HG02981 (cell line): ENCODE results near the gene SLC7A9.

Experiments
- ATAC-seq: cut with Tn5 transposase; IDR thresholded peaks from one replicate; pipeline ENCODE4 v1.9.1; 2021; ENCODE audit warnings: mild to moderate bottlenecking, moderate library complexity; ENCODE audit not compliant: unreplicated experiment

SLC7A9 gene

DNA sequence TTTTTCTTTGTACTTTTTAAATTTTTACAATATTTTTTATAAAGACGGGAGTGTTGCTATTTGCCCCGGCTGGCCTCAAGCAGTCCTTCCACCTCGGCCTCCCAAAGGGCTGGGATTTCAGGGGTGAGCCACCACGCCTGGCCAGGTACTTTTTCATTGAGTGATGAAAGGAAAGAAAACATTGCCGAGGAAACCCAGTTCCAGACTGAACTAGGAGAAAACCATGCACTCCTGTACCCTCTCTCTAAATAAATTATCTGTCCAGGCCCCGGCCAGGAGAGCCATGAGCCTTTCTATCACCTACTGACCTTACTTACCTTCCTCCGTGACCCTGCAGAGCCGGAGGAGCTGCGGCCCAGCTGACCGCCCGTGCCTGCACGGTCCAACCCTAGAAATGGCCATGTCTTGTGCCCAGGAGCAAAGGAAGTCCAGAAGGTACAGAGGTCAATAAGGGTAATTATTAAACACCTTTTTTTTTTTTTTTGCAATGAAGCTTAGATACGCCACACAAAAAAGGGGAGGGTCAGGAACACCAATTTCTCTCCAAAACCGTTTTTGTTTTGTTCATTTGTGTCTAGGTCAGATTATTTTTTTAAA, at the start of gene SLC7A9:
SLC7A9 (minus strand) TSS at position 399 of the 597 bp plus-strand sequence. CDS start 1,233 bp downstream, outside the sequence.
- no peak for ATAC-seq

DNA sequence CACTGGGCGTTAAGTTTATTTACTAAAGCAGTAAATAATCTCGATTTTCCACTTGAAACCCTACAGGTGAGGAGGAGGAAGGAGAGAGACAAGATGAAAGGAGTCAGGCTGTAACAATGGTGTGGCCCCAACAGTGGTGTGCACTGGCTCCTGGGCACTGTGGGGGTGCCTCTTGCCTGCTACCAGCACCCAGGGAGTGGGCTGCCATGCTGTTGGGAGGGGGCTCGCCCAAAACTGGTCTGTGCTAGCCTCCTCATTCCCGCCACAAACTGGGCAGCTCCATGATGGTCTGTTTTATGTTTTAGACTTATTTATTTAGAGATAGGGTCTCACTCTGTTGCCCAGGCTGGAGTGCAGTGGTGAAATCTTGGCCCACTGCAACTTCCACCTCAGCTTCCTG, 49.8 kb upstream of the SLC7A9 start:
- ATAC-seq = no peak

DNA sequence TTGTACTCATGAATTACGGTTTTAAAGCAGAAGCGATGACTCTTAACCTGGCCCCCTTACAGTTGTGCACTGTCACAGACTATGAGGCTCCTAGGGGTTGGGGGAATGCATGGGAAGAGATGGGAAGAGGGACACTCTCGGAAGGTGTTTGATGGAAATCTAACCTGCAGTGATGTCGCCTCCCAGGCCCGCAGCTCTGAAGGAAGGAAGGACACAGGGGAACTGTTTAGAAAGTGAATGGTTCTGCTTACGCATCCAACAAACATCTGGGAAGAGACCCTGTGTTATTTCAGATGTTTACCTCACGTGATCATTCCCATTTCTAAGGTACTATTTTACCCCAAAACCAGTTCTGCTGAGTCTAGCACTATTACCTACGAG, 48.0 kb upstream of the SLC7A9 start:
- no peak for ATAC-seq

DNA sequence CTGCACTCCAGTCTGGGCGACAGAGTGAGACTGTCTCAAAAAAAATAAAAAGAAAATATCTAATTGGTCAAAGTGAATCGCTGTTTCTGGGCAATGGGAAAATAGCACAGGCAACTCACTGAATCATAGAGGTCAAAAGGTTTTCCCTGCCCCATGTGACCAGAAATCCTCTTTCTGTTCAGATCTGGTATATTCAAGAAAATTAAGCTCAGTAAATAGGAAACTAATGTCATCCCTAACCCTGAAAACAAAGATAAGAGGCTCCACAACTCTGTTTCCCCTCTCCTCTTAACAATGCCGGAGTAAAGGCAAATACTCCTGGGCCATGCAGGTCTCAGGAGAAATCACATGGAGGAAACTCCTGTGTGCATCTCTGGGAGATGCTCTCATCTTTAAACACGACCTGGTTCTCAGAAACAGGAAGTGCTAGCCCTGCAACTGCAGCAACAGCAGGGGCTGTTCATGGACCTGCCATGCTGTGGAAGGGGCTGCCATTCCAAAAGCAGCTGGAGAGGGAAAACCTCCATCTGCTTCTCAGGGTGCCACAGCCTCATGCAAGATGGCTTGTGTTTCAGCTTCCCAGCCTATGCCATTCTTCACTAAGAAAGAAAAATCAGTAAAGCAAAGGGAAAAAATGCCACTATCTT, 47.5 kb upstream of the SLC7A9 start:
- ATAC-seq = no peak

DNA sequence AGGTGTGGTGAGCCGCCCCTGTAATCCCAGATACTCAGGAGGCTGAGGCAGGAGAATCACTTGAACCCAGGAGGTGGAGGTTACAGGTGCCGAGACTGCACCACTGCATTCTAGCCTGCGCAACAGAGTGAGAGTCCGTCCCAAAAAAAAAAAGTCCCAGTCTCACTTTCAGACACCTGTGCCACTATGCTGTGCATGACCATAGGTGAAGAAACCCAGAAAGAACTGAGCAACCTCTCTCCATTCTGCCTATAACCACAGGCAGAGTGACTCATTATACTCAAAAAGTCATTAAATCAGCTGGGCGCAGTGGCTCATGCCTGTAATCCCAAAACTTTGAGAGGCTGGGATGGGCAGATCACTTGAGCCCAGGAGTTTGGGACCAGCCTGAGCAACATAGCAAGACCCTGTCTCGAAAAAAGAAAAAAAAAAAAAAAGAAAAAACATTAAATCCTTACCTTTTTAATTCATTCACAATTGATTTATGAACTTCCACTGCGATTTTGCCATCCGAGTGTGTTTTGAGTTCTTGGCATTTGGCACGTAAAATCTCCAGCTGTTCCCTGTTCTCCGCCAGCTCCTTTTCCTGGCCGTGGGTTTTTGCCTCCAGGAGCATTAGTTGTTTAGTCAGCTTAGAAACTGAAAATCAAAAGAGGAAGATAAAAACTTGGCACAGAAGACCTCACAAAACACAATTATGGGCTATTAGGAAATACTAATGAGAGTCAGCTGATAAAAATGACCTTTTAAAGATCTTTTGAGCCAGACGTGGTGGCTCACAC, 45.5 kb upstream of the SLC7A9 start:
- no peak for ATAC-seq

DNA sequence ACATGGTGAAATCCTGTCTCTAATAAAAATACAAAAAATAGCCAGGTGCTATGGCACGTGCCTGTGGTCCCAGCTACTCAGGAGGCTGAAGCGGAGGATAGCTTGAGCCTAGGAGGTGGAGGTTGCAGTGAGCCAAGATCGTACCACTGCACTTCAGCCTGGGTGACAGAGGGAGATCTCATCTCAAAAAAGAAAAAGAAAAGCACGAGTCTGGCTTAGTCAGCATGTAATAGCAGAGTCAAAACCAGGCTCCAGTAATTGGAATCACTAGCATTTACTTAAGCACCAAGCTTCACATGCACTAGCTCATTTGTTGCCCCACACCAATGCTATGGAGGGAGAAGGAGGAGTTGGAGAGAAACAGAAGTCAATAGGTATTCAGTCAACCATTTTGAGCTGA, 41.9 kb upstream of the SLC7A9 start:
- ATAC-seq = no peak

DNA sequence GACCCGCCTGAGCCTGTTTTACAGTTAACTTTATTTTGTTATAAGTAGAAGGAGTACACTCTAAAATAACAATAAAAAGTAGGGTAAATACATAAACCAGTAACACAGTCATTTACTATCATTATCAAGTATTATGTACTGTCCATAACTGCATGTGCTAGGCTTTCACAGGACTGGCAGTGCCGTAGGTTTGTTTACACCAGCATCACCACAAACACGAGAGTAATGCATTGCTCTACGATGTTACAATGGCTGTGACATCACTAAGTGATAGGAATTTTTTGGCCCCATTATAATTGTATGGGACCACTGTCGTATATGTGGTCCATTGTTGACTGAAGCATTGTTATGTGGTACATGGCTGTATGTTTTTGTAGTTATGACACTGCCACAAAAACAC, 41.3 kb upstream of the SLC7A9 start:
- no peak for ATAC-seq

DNA sequence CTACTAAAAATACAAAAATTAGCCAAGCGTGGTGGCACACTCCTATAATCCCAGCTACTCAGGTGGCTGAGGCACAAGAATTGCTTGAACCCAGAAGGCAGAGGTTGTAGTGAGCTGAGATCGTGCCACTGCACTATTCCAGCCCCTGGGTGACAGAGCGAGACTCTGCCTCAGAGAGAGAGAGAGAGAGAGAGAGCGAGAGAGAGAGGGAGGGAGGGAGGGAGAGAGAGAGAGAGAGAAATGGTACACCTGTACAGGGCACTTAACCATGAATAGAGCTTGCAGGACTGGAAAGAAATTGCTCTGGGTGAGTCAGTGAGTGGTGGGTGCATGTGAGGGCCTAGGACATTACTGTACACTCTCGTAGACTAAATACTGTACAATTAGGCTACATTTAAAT, 40.5 kb upstream of the SLC7A9 start:
- no peak for ATAC-seq

DNA sequence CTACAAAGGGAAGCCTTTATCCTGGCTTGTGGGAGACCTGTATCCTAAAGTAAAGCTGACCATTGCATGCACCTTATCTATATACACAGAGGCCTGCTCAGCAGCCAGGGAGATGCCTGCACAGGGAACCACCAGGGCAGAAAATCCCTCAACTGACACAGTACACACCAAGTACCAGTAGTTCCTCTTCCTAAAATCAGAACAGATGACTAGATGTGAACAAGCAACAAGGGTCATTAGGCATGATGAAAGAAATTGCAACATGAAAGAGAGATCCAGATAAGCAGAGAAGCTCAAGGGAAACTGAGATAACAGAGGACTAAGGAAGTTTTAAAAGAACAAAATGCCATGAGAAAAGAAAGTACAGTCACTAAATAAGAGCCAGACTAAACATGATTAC, 39.7 kb upstream of the SLC7A9 start:
- ATAC-seq = no peak

DNA sequence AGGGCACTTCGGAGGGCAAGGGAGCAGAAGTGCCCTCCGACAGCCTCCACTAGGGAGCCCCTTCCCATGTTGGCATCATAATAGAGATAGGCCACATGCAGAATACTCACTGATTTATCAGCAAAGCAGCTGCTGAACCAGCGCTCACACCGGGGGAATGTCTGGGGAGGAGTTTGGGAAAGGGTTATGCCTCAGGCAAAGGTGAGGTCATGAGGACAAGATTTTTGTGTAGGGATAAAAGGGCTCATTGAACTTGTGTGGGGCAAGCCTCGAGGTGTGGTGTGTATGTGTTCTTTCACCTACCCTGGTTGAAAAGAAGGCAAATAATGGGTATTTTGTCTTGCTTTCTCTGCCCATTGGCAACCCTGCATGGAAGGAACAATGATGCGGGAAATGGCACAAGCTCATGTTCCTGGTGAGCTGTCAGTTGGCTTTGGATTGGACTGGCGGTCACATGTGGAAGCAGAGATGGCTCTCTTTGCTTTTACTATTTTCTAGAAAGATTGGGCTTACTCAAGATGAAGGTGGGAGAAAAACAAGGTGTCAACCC, 39.1 kb upstream of the SLC7A9 start:
- ATAC-seq = no peak

DNA sequence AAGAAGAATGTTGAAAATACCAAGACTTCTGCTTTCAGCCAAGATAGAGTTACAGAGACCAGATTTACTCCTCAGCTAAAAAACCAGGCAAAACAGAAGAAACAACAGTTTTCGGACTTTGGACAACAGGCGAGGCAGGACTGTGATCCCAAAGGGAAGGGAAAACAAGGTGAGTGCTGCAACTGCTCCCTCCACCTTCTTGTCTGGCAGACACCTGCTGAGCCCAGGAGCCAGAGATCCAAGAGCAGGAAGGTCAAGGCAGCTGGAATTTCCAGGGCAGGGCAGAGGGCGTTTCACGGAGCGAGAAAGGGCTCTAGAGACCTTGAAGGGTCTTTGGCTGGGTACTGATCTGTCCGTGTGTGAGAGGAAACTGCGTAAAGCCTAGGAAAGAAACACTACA, 32.9 kb upstream of the SLC7A9 start:
- no peak for ATAC-seq

DNA sequence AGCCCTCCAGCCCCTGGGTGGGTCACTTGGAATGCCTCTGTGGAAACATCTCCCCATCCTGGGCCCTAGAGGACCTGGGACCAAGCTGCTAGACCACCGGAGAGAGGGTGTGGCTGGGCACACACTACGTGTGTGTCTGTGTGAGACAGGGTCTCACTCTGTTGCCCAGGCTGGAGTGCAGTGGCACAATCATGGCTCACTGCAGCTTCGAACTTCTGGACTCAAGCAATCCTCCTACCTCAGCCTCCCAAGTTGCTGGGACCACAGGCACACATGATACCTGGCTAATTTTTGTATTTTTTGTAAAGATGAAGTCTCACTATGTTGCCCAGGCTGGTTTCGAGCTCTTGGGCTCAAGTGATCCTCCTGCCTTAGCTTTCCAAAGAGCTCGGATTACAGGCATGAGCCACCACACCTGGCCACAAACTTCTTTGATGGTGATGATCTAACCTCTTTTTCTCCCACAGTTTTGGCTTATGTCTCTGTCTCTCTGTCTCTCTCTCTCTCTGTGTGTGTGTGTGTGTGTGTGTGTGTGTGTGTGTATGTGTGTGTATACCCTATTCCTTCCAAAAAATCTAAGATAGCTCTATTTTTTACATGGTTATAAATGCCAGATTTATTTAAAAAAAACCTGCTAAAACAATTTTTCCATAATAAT, 32.1 kb upstream of the SLC7A9 start:
- ATAC-seq = no peak

DNA sequence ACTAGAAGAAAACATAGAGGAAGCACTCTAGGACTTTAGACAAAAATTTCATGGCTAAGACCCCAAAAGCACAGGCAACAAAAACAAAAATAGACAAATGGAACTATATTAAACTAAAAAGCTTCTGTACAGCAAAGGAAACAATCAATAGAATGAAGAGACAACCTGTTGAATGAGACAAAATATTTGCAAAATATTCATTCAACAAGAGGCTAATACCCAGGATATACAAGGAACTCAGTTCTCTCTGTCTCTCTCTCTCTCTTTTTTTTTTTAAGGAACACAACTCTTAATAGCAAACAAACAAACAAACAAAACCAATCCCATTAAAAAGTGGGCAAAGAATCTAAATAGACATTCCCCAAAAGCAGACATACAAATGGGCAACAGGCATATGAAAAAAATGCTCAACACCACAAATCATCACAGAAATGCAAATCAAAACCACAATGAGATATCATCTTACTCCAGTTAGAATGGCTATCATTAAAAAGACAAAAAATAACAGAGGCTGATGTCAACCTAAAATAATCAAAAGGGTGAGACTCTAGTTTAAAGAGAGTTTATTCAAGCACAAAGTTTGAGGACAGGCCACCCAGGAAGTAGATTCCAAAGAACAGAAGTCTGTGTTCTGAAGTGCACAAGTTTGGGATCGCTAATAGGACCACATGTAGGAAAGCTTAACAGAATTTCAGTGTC, 27.1 kb upstream of the SLC7A9 start:
- no peak for ATAC-seq

DNA sequence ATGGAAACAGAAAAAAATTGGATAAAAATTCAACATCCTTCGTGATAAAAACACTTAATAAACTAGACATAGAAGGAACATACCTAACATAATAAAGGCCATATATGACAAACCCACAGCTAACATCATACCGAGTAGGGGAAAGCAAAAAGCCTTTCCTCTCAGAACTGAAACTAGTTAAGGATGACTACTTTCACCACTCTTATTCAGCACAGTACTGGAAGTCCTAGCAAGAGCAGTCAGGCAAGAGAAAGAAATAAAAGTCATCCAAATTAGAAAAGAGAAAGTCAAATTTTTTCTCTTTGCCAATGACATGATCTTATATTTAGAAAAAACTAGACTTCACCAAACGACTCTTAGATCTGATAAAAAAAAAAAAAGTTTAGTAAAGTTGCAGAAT, 25.8 kb upstream of the SLC7A9 start:
- ATAC-seq = peak; percentile 93

DNA sequence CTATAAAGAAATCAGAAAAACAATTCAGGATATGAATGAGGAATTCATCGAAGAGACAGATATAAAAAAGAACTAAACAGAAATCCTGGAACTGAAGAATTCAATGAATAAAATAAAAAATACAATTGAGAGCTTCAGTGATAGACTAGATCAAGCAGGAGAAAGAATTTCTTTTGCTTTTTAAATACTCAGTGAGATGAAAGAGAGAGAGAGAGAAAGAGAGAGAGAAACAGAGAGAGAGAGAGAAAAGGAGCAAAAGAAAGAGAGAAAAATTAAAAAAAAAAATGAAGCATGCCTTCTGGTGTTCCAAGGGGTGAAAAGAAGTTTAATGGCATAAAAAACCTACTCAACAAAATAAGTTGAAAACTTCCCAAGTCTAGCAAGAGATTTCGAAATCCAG, 22.0 kb upstream of the SLC7A9 start:
- ATAC-seq = no peak

DNA sequence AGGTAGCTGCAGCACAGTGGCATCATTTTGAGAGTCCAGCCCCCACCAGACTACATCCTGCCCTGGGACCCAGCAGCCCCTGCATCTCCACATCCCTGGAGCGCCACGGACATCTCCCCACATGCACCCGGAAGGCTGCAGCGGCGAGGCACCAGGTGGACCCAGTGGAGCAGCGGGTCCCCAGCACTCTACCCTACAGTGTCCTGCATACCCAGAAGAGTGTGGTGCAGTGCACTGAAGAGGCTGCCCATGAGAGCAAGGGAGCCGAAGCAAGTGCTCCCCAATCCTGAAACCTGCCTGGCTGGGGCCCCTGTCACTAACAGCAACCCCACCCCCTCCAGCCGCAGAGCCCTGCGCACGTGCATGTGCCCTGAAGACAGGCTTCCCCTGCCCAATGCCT, 21.3 kb upstream of the SLC7A9 start:
- ATAC-seq = no peak

DNA sequence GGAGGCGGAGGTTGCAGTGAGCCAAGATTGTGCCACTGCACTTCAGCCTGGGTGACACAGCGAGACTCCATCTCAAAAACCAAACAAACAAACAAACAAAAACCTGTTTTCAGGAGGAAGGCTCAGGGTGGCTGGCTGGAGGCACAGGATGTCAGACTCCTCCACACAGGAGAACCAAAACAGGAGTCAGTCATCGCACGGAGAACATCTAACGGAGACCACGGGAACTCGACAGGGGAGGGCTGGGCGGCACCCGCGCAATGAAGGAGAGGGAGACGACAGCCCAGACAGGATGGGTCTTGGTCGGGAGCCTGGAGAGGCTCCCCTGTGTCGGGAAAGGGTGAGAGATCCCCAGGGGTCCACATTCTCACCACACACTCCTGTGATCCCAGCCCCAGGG, 20.8 kb upstream of the SLC7A9 start:
- ATAC-seq = no peak

DNA sequence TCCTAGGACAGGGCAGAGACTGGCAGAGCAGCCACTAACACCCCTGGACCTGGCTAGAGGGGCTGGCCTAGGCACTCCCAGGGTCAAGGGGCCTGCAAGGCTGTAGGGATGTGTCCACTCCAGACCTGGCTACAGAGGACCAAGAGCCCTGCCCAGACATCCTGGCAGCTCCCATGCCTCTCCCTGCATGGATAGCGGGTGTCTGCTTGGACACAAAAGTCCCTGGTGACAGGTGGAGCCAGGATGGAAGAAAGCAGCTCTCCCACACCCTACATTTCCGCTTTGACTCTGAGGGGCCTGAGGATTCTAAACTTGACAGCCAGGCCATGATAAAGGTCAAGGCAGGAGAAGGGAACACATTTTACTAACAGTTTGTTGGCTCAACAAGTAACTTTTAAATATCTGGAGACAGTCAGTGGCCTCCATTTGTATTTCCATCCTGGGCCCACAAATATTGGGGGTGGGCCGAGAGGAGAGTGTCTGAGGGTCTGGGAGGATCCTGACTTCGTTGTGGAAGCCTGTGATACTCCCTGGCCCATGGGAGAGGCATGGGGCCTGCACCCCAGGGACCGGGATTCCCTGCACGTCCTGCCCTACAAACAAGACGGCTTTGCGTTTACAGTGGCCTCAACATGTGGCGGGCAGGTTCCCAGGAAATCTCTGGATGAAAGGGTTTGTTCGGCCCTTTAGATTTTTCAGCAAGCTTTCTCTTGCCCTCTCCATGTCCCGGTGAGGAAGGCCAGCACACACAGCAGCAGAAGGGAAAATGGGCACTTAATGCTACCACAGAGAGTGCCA, 19.8 kb upstream of the SLC7A9 start:
- no peak for ATAC-seq

DNA sequence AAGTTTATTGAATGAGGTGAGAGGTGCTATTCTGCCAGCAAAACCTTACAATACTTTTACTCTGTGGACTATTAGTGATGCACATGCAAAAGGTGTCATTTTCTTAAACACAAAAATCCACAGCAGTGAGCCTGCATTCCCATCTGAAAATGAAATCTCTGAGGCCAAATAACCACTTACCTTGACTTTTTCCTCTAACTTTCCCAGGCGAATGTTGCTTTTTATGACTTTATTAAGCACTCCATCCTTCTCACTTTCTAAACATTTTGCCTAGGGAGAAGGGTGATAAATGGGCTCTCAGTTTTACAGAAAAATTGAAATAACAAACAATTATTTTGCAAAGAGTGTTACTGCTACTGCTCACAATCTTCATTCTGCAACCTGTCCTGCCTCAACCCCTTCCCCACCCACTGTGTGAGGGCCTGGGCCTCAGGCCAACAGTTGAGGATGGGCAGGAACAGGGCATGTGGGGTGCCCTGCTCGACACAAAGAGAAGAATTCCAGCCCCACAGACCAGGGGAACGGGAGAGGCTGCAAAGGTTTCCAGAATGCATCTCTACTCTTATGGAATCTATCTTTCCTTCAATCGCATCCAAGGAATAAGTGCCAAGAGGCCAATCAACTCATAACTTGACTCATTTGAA, 18.1 kb upstream of the SLC7A9 start:
- no peak for ATAC-seq

DNA sequence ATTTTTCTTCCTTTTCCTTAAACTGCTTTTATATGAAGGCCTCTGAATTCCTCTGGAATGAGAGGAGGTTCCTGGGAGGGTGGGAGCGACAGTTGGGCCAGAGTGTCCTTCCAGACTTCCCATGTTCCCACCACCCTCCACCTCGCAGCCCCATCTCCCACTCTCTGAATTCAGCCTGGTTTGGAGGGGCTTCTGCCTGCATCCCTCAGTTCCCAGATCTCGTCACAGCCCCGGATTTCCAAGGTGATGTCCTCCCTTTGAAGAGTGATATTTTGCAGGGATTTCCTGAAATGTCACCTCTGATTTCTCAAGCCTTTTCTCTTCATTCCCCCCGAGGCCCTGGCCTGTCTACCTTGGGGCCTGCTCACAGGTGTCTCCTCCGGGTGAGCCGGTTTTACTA, 16.7 kb upstream of the SLC7A9 start:
- ATAC-seq = no peak
